HG03565 (cell line): ENCODE data around the gene EXOC3L4.

Experiments used
- ATAC-seq: cut with Tn5 transposase; IDR thresholded peaks from one replicate; pipeline ENCODE4 v1.9.1; 2021; ENCODE audit warnings: mild to moderate bottlenecking, moderate library complexity; ENCODE audit not compliant: unreplicated experiment

The EXOC3L4 gene

DNA sequence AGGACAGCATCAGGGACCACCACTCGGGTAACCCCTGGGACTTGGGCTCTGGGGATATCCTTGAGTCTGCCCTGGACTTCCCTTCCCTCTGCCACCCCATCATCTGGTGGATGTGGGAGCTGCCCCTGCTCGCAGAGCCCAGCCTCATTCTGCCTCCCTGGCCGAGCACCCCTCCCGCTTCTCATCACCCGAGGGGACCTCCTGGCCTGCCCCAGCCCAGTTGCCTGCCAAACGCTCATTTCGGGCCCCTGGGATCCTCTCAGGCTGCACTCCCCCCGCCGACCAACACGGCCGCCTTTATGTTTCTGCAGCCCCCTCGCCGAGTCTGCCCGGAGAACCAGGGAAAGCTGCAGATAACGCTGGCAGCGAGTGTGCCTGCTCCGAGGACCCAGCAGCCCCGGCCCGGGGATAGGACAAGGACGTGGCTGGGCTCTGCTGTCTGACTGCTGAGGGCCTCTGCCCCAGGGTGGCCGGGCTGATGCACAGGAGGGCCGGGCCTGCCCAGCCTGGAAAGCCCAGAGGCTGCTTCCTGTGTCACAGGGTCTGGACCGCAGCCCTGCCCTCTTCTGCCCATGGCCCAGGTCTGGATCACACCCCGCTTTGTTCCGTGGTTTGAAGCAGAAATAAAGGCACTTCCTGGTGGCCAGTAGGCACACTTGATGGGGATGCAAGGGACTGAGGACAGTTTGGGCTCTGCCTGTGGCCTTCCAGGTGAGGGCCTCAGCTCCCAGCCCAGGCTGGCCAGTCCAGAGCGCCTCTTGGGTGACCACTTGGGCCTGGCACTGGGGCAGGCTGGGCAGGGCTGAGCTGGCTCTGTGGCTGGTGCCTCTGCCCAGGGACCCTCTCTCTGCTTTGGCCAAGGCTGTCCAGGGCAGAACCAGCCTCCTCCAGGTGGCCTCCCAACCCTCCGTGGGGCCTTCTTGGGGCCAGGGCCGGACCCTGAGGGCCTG is 4.9 kb upstream of the EXOC3L4 start:
- ATAC-seq = no peak

DNA sequence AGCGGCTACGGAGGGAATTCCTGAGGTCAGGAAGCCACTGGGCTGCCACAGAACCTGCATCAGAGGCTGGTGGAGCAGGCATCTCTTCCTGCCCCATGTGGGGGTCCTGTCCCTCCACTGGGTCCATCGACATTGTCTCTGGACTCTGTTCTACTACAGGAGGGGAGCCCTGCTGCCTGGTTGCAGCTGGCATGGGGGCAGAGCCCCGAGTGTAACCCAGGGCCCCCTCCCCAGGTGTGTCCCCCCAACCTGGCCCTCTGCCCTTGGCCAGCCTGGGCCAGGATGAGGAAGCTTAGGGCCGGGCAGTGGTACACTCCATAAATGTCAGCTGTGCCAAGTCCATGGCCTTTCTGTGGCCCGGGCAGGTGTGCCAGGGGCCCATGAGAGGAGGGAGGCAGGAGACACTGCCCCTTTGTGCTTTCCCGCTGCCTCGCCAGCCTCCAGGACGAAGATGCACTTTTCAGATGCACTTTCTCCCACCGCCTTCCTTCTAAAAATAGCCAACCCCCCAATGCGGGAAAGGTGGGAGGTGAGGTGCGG is 4.0 kb upstream of the EXOC3L4 start:
- no peak for ATAC-seq

- peak; percentile 44 for ATAC-seq
Measured at GRCh38 chr14:103091041-103091882, 3.3 kb upstream of the EXOC3L4 start.

- ATAC-seq = no peak
Measured at GRCh38 chr14:103091883-103092222, 2.7 kb upstream of the EXOC3L4 start.

GRCh38 chr14:103093856-103094405 is 594 bp upstream of the EXOC3L4 start:
- no peak for ATAC-seq

GRCh38 chr14:103095210-103095778 is 769 bp downstream of the EXOC3L4 start:
- ATAC-seq = no peak

DNA sequence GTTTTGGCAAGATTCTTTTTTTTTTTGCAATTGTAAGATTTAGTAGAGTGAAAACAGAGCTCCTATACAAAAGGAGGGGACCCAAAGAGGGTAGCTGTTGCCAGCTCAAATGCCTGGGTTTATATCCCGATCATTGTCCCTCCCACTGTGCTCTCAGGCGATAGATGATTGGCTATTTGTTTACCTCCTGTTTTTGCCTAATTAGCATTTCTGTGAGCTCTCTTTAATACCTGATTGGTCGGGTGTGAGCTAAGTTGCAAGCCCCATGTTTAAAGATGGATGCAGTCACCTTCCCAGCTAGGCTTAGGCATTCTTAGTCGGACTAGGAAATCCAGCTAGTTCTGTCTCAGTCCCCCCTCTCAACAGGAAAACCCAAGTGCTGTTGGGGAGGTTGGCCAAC is 1.9 kb downstream of the EXOC3L4 start:
- ATAC-seq = no peak

GRCh38 chr14:103097244-103097993 is 2.9 kb downstream of the EXOC3L4 start:
- ATAC-seq = no peak

- no peak for ATAC-seq
Measured at GRCh38 chr14:103097994-103098957, 3.8 kb downstream of the EXOC3L4 start.

- ATAC-seq = no peak
Measured at GRCh38 chr14:103099081-103099732, 4.7 kb downstream of the EXOC3L4 start.

DNA sequence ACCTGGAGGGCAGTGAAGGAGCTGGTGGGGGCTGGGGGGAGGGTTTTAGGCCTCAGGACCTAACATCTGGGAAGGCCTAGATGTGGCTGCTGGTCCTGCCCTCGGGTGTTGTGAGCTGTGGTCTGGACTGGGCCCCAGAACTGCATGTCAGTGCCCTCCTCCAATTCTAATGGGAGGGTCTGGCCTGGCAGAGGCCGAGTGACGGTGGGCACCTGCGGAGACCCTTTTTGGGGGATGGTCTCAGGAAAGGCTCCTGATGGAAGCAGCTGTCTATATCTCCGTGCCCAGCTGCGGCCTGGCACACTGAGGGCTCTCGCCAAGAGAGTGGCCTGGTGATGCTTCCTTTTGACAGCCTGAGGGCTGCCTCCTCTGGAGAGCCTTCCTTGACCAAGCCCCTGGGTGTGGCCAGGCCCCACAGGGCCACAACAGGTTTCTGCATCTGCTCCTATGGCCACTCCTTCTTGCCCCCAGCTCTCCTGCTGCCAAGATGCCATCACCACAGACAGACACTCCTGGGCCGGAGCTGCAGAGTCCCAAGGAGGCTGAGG is 5.3 kb downstream of the EXOC3L4 start:
- ATAC-seq = no peak

GRCh38 chr14:103100281-103101121 is 6.0 kb downstream of the EXOC3L4 start:
- ATAC-seq = no peak

GRCh38 chr14:103101257-103101962 is 6.9 kb downstream of the EXOC3L4 start:
- ATAC-seq = no peak

DNA sequence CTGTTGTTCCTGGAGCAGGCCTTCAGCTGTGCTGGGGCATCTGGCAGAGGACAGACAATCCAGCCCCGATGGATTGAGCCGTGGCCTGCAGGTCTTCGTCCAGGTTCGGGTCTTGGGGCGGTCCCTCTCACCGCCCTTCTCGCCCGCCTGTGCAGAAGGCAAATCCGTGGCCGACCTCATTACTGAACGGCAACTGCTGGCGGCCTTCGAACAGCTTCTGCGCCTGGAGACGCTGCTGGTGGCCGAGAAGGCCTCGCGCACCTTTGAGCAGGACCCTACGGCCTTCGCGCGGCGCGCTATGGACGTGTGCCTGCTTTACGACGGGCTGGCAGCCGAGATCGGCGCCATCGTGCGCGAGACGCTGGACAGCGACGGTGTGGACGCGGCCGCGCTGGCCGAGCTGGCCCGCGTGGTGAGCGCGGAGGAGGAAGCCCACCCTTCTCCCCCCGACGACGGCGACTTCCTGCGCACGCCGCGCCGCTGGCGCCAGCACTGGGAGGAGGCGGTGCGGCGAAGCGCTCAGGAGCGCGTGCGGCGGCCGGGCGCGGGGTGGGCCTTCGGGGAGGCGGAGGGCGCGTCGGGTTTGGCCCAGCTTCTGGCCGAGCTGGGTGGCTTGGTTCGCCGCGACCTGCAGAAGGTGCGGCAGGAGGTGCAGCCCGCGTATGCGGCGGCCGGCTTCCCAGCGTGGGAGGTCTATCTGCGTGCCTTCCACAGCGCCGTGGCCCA is 7.6 kb downstream of the EXOC3L4 start:
- no peak for ATAC-seq

- ATAC-seq = no peak
Measured at GRCh38 chr14:103102689-103103260, 8.2 kb downstream of the EXOC3L4 start.
